H1 (cell line): Measurements from ENCODE around the gene ENTPD1. TPM values are rescaled to one million over a fixed set of nuclear protein-coding genes. Genes with fewer than 3 reads are reported as not detected.

Source experiments
- CTCF ChIA-PET: fragments of 300-600 bp; sonication (Branson Sonifier 250); formaldehyde crosslinking; loops from one replicate; lab custom pipeline; 2021; ENCODE audit not compliant: partially characterized antibody; lab: Charles Lee
- POLR2A ChIA-PET: fragments of 300-600 bp; sonication (Branson Sonifier 250); formaldehyde crosslinking; loops from one replicate; lab custom pipeline; 2021; ENCODE audit warnings: inconsistent platforms; ENCODE audit not compliant: partially characterized antibody; lab: Charles Lee
- DNase-seq, 2 experiments: peaks; one replicate each; pipeline versions ENCODE4 v3.0.0 to v3.0.0-alpha.2; 2010 to 2022; ENCODE audit warnings: low spot score in 2 of 2, low read depth in 1 of 2, mixed read lengths in 1 of 2
- FAIRE-seq: peaks from 2 replicates; lab custom pipeline; 2011; peaks lifted over from hg19 to GRCh38; lab: Jason Lieb, UNC
- H2AFZ ChIP-seq: 2 replicates; pipeline ENCODE4 v1.8.1; 2012; ENCODE audit warnings: low read length, inconsistent platforms
- H2AK5ac ChIP-seq: 2 replicates; pipeline ENCODE4 v1.6.1; 2013; ENCODE audit warnings: low read depth, low read length
- H2BK120ac ChIP-seq: replicated peaks from 2 replicates; pipeline ENCODE3; 2013; ENCODE audit warnings: low read depth, low read length, inconsistent platforms
- H2BK12ac ChIP-seq: 2 replicates; pipeline ENCODE4 v1.6.1; 2013; ENCODE audit warnings: low read depth, low read length
- H2BK15ac ChIP-seq: 2 replicates; pipeline ENCODE4 v1.6.1; 2013; ENCODE audit warnings: low read length
- H2BK20ac ChIP-seq: 2 replicates; pipeline ENCODE4 v1.6.1; 2013; ENCODE audit warnings: low read length
- H2BK5ac ChIP-seq: 2 replicates; pipeline ENCODE4 v1.6.1; 2013; ENCODE audit warnings: low read depth, low read length
- H3K14ac ChIP-seq: 2 replicates; pipeline ENCODE4 v1.6.1; 2013; ENCODE audit warnings: inconsistent platforms; ENCODE audit not compliant: insufficient read length
- H3K18ac ChIP-seq: 2 replicates; pipeline ENCODE4 v1.6.1; 2013; ENCODE audit warnings: low read length; ENCODE audit errors: extremely low read depth
- H3K23ac ChIP-seq: 2 replicates; pipeline ENCODE4 v1.6.1; 2013; ENCODE audit warnings: inconsistent platforms; ENCODE audit not compliant: insufficient read length
- H3K23me2 ChIP-seq: 2 replicates; pipeline ENCODE4 v1.6.1; 2013; ENCODE audit warnings: low read depth, low read length
- H3K27ac ChIP-seq: 2 replicates; pipeline ENCODE4 v1.6.1; 2011; ENCODE audit warnings: low read depth, low read length, inconsistent platforms
- H3K27me3 ChIP-seq, 4 experiments: replicated peaks in 1 of 4; 1 replicate in 1 of 4; 2 replicates in 3 of 4; pipeline versions ENCODE4 v1.6.1 to v1.8.1; 2011 to 2013; ENCODE audit warnings: low read length in 3 of 4, mild to moderate bottlenecking in 3 of 4, inconsistent platforms in 2 of 4, mixed read lengths in 2 of 4, moderate library complexity in 1 of 4; ENCODE audit not compliant: control insufficient read depth in 3 of 4, insufficient read depth in 3 of 4; ENCODE audit errors: extremely low read depth in 1 of 4
- H3K36me3 ChIP-seq, 4 experiments: 2 replicates each; pipeline versions ENCODE4 v1.6.1 to v1.8.1; 2011 to 2013; ENCODE audit warnings: mild to moderate bottlenecking in 4 of 4, low read length in 3 of 4, moderate library complexity in 2 of 4, control low read depth in 1 of 4, inconsistent platforms in 1 of 4; ENCODE audit not compliant: insufficient read depth in 4 of 4, control insufficient read depth in 2 of 4
- H3K4ac ChIP-seq: replicated peaks from 2 replicates; pipeline ENCODE3; 2013; ENCODE audit warnings: low read length, low read depth, mixed read lengths, inconsistent platforms; ENCODE audit not compliant: insufficient read length
- H3K4me1 ChIP-seq, 4 experiments: replicated peaks in 1 of 4; 1 replicate in 1 of 4; 2 replicates in 3 of 4; pipeline versions ENCODE4 v1.6.1 to v1.8.1; 2011 to 2013; ENCODE audit warnings: low read length in 3 of 4, inconsistent platforms in 2 of 4, mixed read lengths in 1 of 4; ENCODE audit not compliant: insufficient read depth in 4 of 4, control insufficient read depth in 3 of 4
- H3K4me2 ChIP-seq, 2 experiments: 2 replicates each; pipeline versions ENCODE4 v1.6.1 to v1.8.1; 2011 to 2013; ENCODE audit warnings: low read depth in 2 of 2, low read length in 2 of 2, control low read depth in 1 of 2, inconsistent platforms in 1 of 2, mild to moderate bottlenecking in 1 of 2; ENCODE audit not compliant: insufficient read depth in 1 of 2
- H3K4me3 ChIP-seq, 4 experiments: fragments of 200-600, 300-600 bp in 1 of 4; sonication (generic), shearing (Covaris generic), sonication (Bioruptor Twin) in 1 of 4; 2 replicates each; pipeline versions ENCODE4 v1.5.1 to v1.8.1; 2011 to 2016; ENCODE audit warnings: low read length in 4 of 4, low read depth in 3 of 4, control low read depth in 2 of 4, inconsistent platforms in 2 of 4, mild to moderate bottlenecking in 2 of 4, mixed read lengths in 1 of 4, moderate library complexity in 1 of 4; ENCODE audit not compliant: insufficient read depth in 2 of 4; ENCODE audit errors: extremely low read depth in 1 of 4
- H3K56ac ChIP-seq: replicated peaks from 2 replicates; pipeline ENCODE3; 2013; ENCODE audit warnings: low read depth, mild to moderate bottlenecking, mixed read lengths, low read length, inconsistent platforms; ENCODE audit not compliant: insufficient read length
- H3K79me1 ChIP-seq: 2 replicates; pipeline ENCODE4 v1.6.1; 2013; ENCODE audit warnings: low read depth, low read length, control low read depth
- H3K79me2 ChIP-seq, 2 experiments: 2 replicates each; pipeline versions ENCODE4 v1.6.1 to v1.8.1; 2012 to 2013; ENCODE audit warnings: low read length in 2 of 2, mild to moderate bottlenecking in 2 of 2, inconsistent platforms in 1 of 2; ENCODE audit not compliant: insufficient read depth in 2 of 2, control insufficient read depth in 1 of 2
- H3K9ac ChIP-seq, 4 experiments: replicated peaks in 1 of 4; 1 replicate in 1 of 4; 2 replicates in 3 of 4; pipeline versions ENCODE4 v1.6.1 to v1.8.1; 2011 to 2013; ENCODE audit warnings: low read depth in 3 of 4, low read length in 3 of 4, control low read depth in 2 of 4, mild to moderate bottlenecking in 2 of 4, moderate library complexity in 2 of 4, inconsistent platforms in 1 of 4; ENCODE audit errors: extremely low read depth in 1 of 4
- H3K9me3 ChIP-seq, 2 experiments: 2 replicates each; pipeline versions ENCODE4 v1.6.1 to v1.8.1; 2012 to 2013; ENCODE audit warnings: mild to moderate bottlenecking in 2 of 2, moderate library complexity in 2 of 2, control low read depth in 1 of 2, inconsistent platforms in 1 of 2, low read depth in 1 of 2, low read length in 1 of 2, mixed read lengths in 1 of 2; ENCODE audit not compliant: insufficient read depth in 2 of 2
- H4K20me1 ChIP-seq, 2 experiments: replicated peaks in 1 of 2; 2 replicates each; pipeline versions ENCODE3 to v1.8.1; 2011 to 2013; ENCODE audit warnings: inconsistent platforms in 2 of 2, low read length in 2 of 2, mild to moderate bottlenecking in 1 of 2; ENCODE audit not compliant: insufficient read depth in 2 of 2, control insufficient read depth in 1 of 2
- H4K5ac ChIP-seq: 2 replicates; pipeline ENCODE4 v1.6.1; 2013; ENCODE audit warnings: low read length, low read depth, mixed read lengths, inconsistent platforms; ENCODE audit not compliant: insufficient read length
- H4K8ac ChIP-seq: 2 replicates; pipeline ENCODE4 v1.8.0; 2013; ENCODE audit warnings: mild to moderate bottlenecking, moderate library complexity, low read length, inconsistent platforms; ENCODE audit not compliant: insufficient read depth; ENCODE audit errors: extremely low read depth
- H4K91ac ChIP-seq: replicated peaks from 2 replicates; pipeline ENCODE3; 2013; ENCODE audit warnings: low read length, mixed read lengths, inconsistent platforms; ENCODE audit not compliant: insufficient read length
- ATF2 ChIP-seq: IDR thresholded peaks from 2 replicates; pipeline ENCODE4 v1.6.1; 2012; ENCODE audit warnings: low read length, inconsistent platforms
- ATF3 ChIP-seq: IDR thresholded peaks from 2 replicates; pipeline ENCODE4 v1.6.1; 2011; ENCODE audit warnings: low read depth, mild to moderate bottlenecking, low read length; ENCODE audit not compliant: insufficient read depth
- CTBP2 ChIP-seq: IDR thresholded peaks from 2 replicates; pipeline ENCODE4 v1.7.0; 2011; ENCODE audit warnings: borderline replicate concordance, mild to moderate bottlenecking, moderate library complexity, mixed read lengths, low read length; ENCODE audit not compliant: insufficient read depth, insufficient read length
- CTCF ChIP-seq, 3 experiments: IDR thresholded peaks; 1 replicate in 2 of 3; 2 replicates in 1 of 3; pipeline versions ENCODE4 v1.5.1 to v1.6.1; 2011; ENCODE audit warnings: low read length in 3 of 3, mild to moderate bottlenecking in 3 of 3, inconsistent platforms in 2 of 3, low read depth in 1 of 3, moderate library complexity in 1 of 3; ENCODE audit not compliant: insufficient read depth in 1 of 3; ENCODE audit errors: control extremely low read depth in 1 of 3
- EGR1 ChIP-seq: IDR thresholded peaks from 2 replicates; pipeline ENCODE4 v1.6.1; 2011; ENCODE audit warnings: low read depth, low read length, borderline replicate concordance
- EZH2 ChIP-seq: fragments of 200-600 bp; sonication (generic); IDR thresholded peaks from 2 replicates; pipeline ENCODE4 v1.7.1; 2012; ENCODE audit warnings: low read depth, mild to moderate bottlenecking, moderate library complexity, low read length, inconsistent platforms; ENCODE audit not compliant: severe bottlenecking
- JUND ChIP-seq: IDR thresholded peaks from 2 replicates; pipeline ENCODE4 v1.6.1; 2011; ENCODE audit warnings: mild to moderate bottlenecking, improper control_type of control experiment, low read length
- PHF8 ChIP-seq: fragments of 200-600 bp; sonication (generic); conservative IDR thresholded peaks from 2 replicates; pipeline ENCODE4 v1.7.1; 2012; ENCODE audit warnings: low read depth, mild to moderate bottlenecking, inconsistent platforms, low read length, moderate library complexity
- SP2 ChIP-seq: IDR thresholded peaks from 2 replicates; pipeline ENCODE4 v1.6.1; 2012; ENCODE audit warnings: mild to moderate bottlenecking, low read length, inconsistent platforms
- WGBS, 2 experiments: shearing (Covaris generic) in 1 of 2; methylation state at CpG; one replicate each; pipeline versions ENCODE4 v1.1.6 to v1.1.7; 2013 to 2015; ENCODE audit warnings: low lambda C conversion rate in 2 of 2, mixed read lengths in 2 of 2, inconsistent platforms in 1 of 2, low coverage in 1 of 2, missing lambda C conversion rate in 1 of 2; ENCODE audit not compliant: insufficient replicate concordance in 2 of 2, insufficient coverage in 1 of 2, insufficient read length in 1 of 2; ENCODE audit errors: extremely low coverage in 1 of 2, missing lambda C conversion rate in 1 of 2; 5-methylcytosine and 5-hydroxymethylcytosine counted together
- polyA plus RNA-seq, 7 experiments: library from polyadenylated mRNA; depleted of rRNA in 3 of 7; stranded (reverse) in 5 of 7; unstranded in 2 of 7; fragments of >200 nt in 5 of 7; fragments of 200-250 nt in 2 of 7; gene quantifications; 1 replicate in 5 of 7; 2 replicates in 1 of 7; 4 replicates in 1 of 7; pipeline versions ENCODE4 v1.2.1 to v1.2.3, GENCODE V29; 2011 to 2013; ENCODE audit warnings: missing spikeins in 2 of 7, mixed read lengths in 2 of 7
- total RNA-seq: library from RNA; stranded (reverse); fragmentation: NEBNext Ultra II Directional; extraction: Animal tissue kit (Norgen Biotek cat#: 25700); gene quantifications from 2 replicates; pipeline ENCODE4 v1.2.1, GENCODE V29; 2021

ENTPD1 gene
- total and polyA plus RNA-seq, 2 of the 8 experiments (the other 6 are each of a cell fraction or from before 2014, with no cell fraction given) = 2.2 to 2.5 TPM

- no peak overlapping the region for H2BK20ac ChIP-seq
- no peak overlapping the region for H2AFZ ChIP-seq
- no peak overlapping the region for H3K4ac ChIP-seq
- no peak overlapping the region for H2BK12ac ChIP-seq
- no peak overlapping the region for H3K23ac ChIP-seq
- ChIA-PET POLR2A (no interaction called here), CTCF (interaction anchor here (3.1 kb wide), 1 partner anchor 21 kb away, joined by 15 read pairs; no protein-coding TSS in a partner anchor)
- H3K79me1 ChIP-seq = no peaks in the 10 kb centered on the region
- FAIRE-seq = no peak
- H4K20me1 ChIP-seq = no peaks in the 10 kb centered on the region
- no peak overlapping the region for H3K56ac ChIP-seq
- no peak overlapping the region for H3K9ac ChIP-seq
- no peak overlapping the region for H2BK15ac ChIP-seq
- no peaks in the 10 kb centered on the region for H3K9me3 ChIP-seq
- H3K4me3 ChIP-seq = no peak overlapping the region
- H3K36me3 ChIP-seq = no peaks in the 10 kb centered on the region
- no peaks in the 10 kb centered on the region for H3K23me2 ChIP-seq
- H3K14ac ChIP-seq = no peak overlapping the region
- no peak overlapping the region for H2BK120ac ChIP-seq
- no peaks in the 10 kb centered on the region for H3K4me1 ChIP-seq
- H2BK5ac ChIP-seq = no peak overlapping the region
- no peaks in the 10 kb centered on the region for H3K27me3 ChIP-seq
- H3K18ac ChIP-seq = no peak overlapping the region
- H4K8ac ChIP-seq = no peak overlapping the region
- H2AK5ac ChIP-seq = no peak overlapping the region
- 97% methylated on average over 3 of the region's 3 CpGs; no CpG with 5 or more reads in 1 of the 2 experiments for WGBS, 2 experiments
- H3K27ac ChIP-seq = no peak overlapping the region
- H3K79me2 ChIP-seq = no peaks in the 10 kb centered on the region
- no peak overlapping the region for H3K4me2 ChIP-seq
- no peak for DNase-seq
- no peak overlapping the region for H4K5ac ChIP-seq
- no peak overlapping the region for H4K91ac ChIP-seq
- no peak for TF ChIP-seq JUND
- TF ChIP-seq SP2 = no peak
- TF ChIP-seq ATF2 = no peak
- TF ChIP-seq EGR1 = no peak
- TF ChIP-seq ATF3 = no peak
- no peak for TF ChIP-seq CTCF (IDR thresholded peaks at IDR 0.05; ENCODE audit: control extremely low read depth in 1 of 3, insufficient read depth in 1 of 3, low read depth in 1 of 3, low read length in 3 of 3)
- no peak for TF ChIP-seq CTBP2
- TF ChIP-seq EZH2 = no peak
- no peak for TF ChIP-seq PHF8
These were observed 64.4 kb downstream of the ENTPD1 start for GRCh38 chr10:95820363-95820762.
